Stimulated activated effector memory CD8-positive, alpha-beta T cell treated with anti-CD3 and anti-CD28 coated beads, Interleukin-12 subunit alpha, Interleukin-12 subunit beta, amount 100 ng/mL, for 72 hours (primary cell): ENCODE results near the gene FAN1.

ENCODE experiments used
- ATAC-seq: fragments of 150-1000 bp; cut with Tn5 transposase; 2 replicates; pipeline ENCODE4 v1.10.0; 2021
- DNase-seq, 2 donors: peaks; one replicate each; pipeline ENCODE4 v3.0.0; 2021 to 2022; ENCODE audit warnings: low spot score in 2 of 2
- H3K27ac Mint-ChIP-seq: one replicate; pipeline ENCODE4 v1.8.0; 2022; ENCODE audit warnings: mild to moderate bottlenecking, mixed read lengths
- H3K36me3 Mint-ChIP-seq: one replicate; pipeline ENCODE4 v1.8.0; 2022; ENCODE audit warnings: mild to moderate bottlenecking, mixed read lengths
- H3K4me1 Mint-ChIP-seq: one replicate; pipeline ENCODE4 v1.8.0; 2022; ENCODE audit warnings: mixed read lengths
- H3K4me3 Mint-ChIP-seq: one replicate; pipeline ENCODE4 v1.8.0; 2022; ENCODE audit warnings: mild to moderate bottlenecking, mixed read lengths
- H3K9me3 Mint-ChIP-seq: one replicate; pipeline ENCODE4 v1.8.0; 2022; ENCODE audit warnings: mixed read lengths

Gene FAN1

GRCh38 chr15:30962659-30963058 is 58.9 kb downstream of the FAN1 start:
- no peaks in the 10 kb centered on the region for H3K9me3 Mint-ChIP-seq
- H3K27ac Mint-ChIP-seq, result peak overlapping the region; percentile 15
- H3K36me3 Mint-ChIP-seq, result peaks cover 63% of the 10 kb centered on the region
- ATAC-seq (no peak), DNase-seq (no peak)
- no peaks in the 10 kb centered on the region for H3K4me1 Mint-ChIP-seq
- no peak overlapping the region for H3K4me3 Mint-ChIP-seq

GRCh38 chr15:30963681-30964080 is 60.0 kb downstream of the FAN1 start:
- Mint-ChIP-seq H3K9me3 (no peaks in the 10 kb centered on the region), H3K4me1 (no peaks in the 10 kb centered on the region), H3K27ac (no peak overlapping the region), H3K36me3 (peaks cover 54% of the 10 kb centered on the region), H3K4me3 (no peak overlapping the region)
- ATAC-seq (no peak), DNase-seq (no peak)

GRCh38 chr15:30969724-30970123 is 66.0 kb downstream of the FAN1 start:
- ATAC-seq (no peak), DNase-seq (no peak)
- Mint-ChIP-seq H3K27ac (no peak overlapping the region), H3K4me3 (no peak overlapping the region), H3K4me1 (peaks cover 7% of the 10 kb centered on the region), H3K9me3 (no peaks in the 10 kb centered on the region), H3K36me3 (peaks cover 49% of the 10 kb centered on the region)

- H3K36me3 Mint-ChIP-seq, result peaks cover 59% of the 10 kb centered on the region
- no peaks in the 10 kb centered on the region for H3K9me3 Mint-ChIP-seq
- H3K4me1 Mint-ChIP-seq, result peaks cover 7% of the 10 kb centered on the region
- H3K4me3 Mint-ChIP-seq, result no peak overlapping the region
- DNase-seq (no peak), ATAC-seq (no peak)
- no peak overlapping the region for H3K27ac Mint-ChIP-seq
These were observed 69.7 kb downstream of the FAN1 start for GRCh38 chr15:30973379-30973778.

- no peaks in the 10 kb centered on the region for H3K9me3 Mint-ChIP-seq
- H3K36me3 Mint-ChIP-seq, result peaks cover 59% of the 10 kb centered on the region
- no peak for ATAC-seq
- DNase-seq, result no peak
- peaks cover 11% of the 10 kb centered on the region for H3K4me1 Mint-ChIP-seq
- H3K27ac Mint-ChIP-seq, result no peak overlapping the region
- H3K4me3 Mint-ChIP-seq, result no peak overlapping the region
These were observed 70.4 kb downstream of the FAN1 start for GRCh38 chr15:30974112-30974511.

GRCh38 chr15:30978328-30978727 is 74.6 kb downstream of the FAN1 start:
- Mint-ChIP-seq H3K4me1 (peaks cover 34% of the 10 kb centered on the region), H3K36me3 (peaks cover 60% of the 10 kb centered on the region), H3K4me3 (no peak overlapping the region), H3K9me3 (no peaks in the 10 kb centered on the region), H3K27ac (no peak overlapping the region)
- ATAC-seq, result no peak
- DNase-seq, result no peak

GRCh38 chr15:30979457-30979856 is 75.7 kb downstream of the FAN1 start:
- Mint-ChIP-seq H3K4me3 (no peak overlapping the region), H3K36me3 (peaks cover 56% of the 10 kb centered on the region), H3K27ac (no peak overlapping the region), H3K4me1 (peaks cover 41% of the 10 kb centered on the region), H3K9me3 (no peaks in the 10 kb centered on the region)
- no peak for ATAC-seq
- no peak for DNase-seq

GRCh38 chr15:30984118-30984517 is 80.4 kb downstream of the FAN1 start:
- Mint-ChIP-seq H3K4me3 (no peak overlapping the region), H3K36me3 (peaks cover 58% of the 10 kb centered on the region)
- DNase-seq, result no peak

GRCh38 chr15:30984542-30984941 is 80.8 kb downstream of the FAN1 start:
- peaks cover 61% of the 10 kb centered on the region for H3K4me1 Mint-ChIP-seq
- ATAC-seq, result no peak
- H3K4me3 Mint-ChIP-seq, result no peak overlapping the region
- no peak overlapping the region for H3K27ac Mint-ChIP-seq
- H3K9me3 Mint-ChIP-seq, result no peaks in the 10 kb centered on the region
- DNase-seq, result no peak
- H3K36me3 Mint-ChIP-seq, result peaks cover 60% of the 10 kb centered on the region

More at GRCh38 chr15:30984118-30984517, 80.4 kb downstream of the FAN1 start:
- Mint-ChIP-seq H3K27ac (no peak overlapping the region), H3K4me1 (peaks cover 65% of the 10 kb centered on the region), H3K9me3 (no peaks in the 10 kb centered on the region)
- no peak for ATAC-seq

GRCh38 chr15:30985081-30985531 is 81.4 kb downstream of the FAN1 start:
- ATAC-seq (no peak), DNase-seq (no peak)
- Mint-ChIP-seq H3K4me3 (no peak overlapping the region), H3K36me3 (peaks cover 59% of the 10 kb centered on the region), H3K4me1 (peaks cover 61% of the 10 kb centered on the region), H3K27ac (peak overlapping the region; percentile 21), H3K9me3 (no peaks in the 10 kb centered on the region)

GRCh38 chr15:30990036-30990435 is 86.3 kb downstream of the FAN1 start:
- DNase-seq, result no peak
- Mint-ChIP-seq H3K4me1 (peaks cover 43% of the 10 kb centered on the region), H3K4me3 (peak overlapping the region; percentile 93), H3K27ac (peak overlapping the region; percentile 93), H3K9me3 (no peaks in the 10 kb centered on the region), H3K36me3 (peaks cover 28% of the 10 kb centered on the region)
- no peak for ATAC-seq

- DNase-seq (no peak), ATAC-seq (peak; percentile 1)
- no peaks in the 10 kb centered on the region for H3K9me3 Mint-ChIP-seq
- H3K36me3 Mint-ChIP-seq, result peaks cover 28% of the 10 kb centered on the region
- peak overlapping the region; percentile 93 for H3K27ac Mint-ChIP-seq
- peaks cover 36% of the 10 kb centered on the region for H3K4me1 Mint-ChIP-seq
- peak overlapping the region; percentile 93 for H3K4me3 Mint-ChIP-seq
These were observed 86.9 kb downstream of the FAN1 start for GRCh38 chr15:30990446-30991254.

GRCh38 chr15:30991255-30992235 is 87.8 kb downstream of the FAN1 start, which contains the start of gene MTMR10:
Gene MTMR10 (minus strand): TSS chr15:30991628. CDS start chr15:30991506, 122 bp downstream.
- peak; percentile 76 to 91 for DNase-seq
- Mint-ChIP-seq H3K27ac (peak within 1 kb of the TSS; percentile 93), H3K36me3 (peaks cover 22% of the 10 kb centered on the region), H3K4me1 (peaks cover 34% of the 10 kb centered on the region), H3K9me3 (no peaks in the 10 kb centered on the region), H3K4me3 (peak within 1 kb of the TSS; percentile 93)
- peak; percentile 97 for ATAC-seq

GRCh38 chr15:30992249-30992864 is 88.6 kb downstream of the FAN1 start:
- Mint-ChIP-seq H3K36me3 (peaks cover 16% of the 10 kb centered on the region), H3K9me3 (no peaks in the 10 kb centered on the region), H3K4me1 (peaks cover 28% of the 10 kb centered on the region)

More at GRCh38 chr15:30992249-30992864, 88.6 kb downstream of the FAN1 start:
- DNase-seq, result no peak
- no peak for ATAC-seq
- peak overlapping the region; percentile 93 for H3K4me3 Mint-ChIP-seq
- peak overlapping the region; percentile 15 for H3K27ac Mint-ChIP-seq
